GM18499 (cell line): ENCODE data around the gene THSD4.
"Not testable (repeated sequence)": the region's sequence is repeated elsewhere in the genome, so short reads cannot be mapped to it uniquely, and the experiment has no call there.

Experiments used
- ATAC-seq: cut with Tn5 transposase; IDR thresholded peaks from one replicate; pipeline ENCODE4 v1.9.1; 2021; ENCODE audit warnings: moderate number of reproducible peaks; ENCODE audit not compliant: insufficient read depth, unreplicated experiment

Gene THSD4

GRCh38 chr15:71362556-71362955, 247.3 kb downstream of the THSD4 start:
- ATAC-seq: no peak

GRCh38 chr15:71362987-71363968, 248.0 kb downstream of the THSD4 start:
- ATAC-seq: no peak

GRCh38 chr15:71364117-71364584, 248.9 kb downstream of the THSD4 start:
- ATAC-seq: no peak

- no peak for ATAC-seq
Observed at GRCh38 chr15:71366522-71366921, 251.3 kb downstream of the THSD4 start.

GRCh38 chr15:71366926-71367325, 251.7 kb downstream of the THSD4 start:
- no peak for ATAC-seq

GRCh38 chr15:71367737-71368136, 252.5 kb downstream of the THSD4 start:
- not testable (repeated sequence) for ATAC-seq

GRCh38 chr15:71372769-71373168, 257.5 kb downstream of the THSD4 start:
- ATAC-seq: not testable (repeated sequence)

- no peak for ATAC-seq
Observed at GRCh38 chr15:71373917-71374316, 258.6 kb downstream of the THSD4 start.

GRCh38 chr15:71374607-71375352, 259.5 kb downstream of the THSD4 start:
- no peak for ATAC-seq

- no peak for ATAC-seq
Observed at GRCh38 chr15:71375934-71376333, 260.7 kb downstream of the THSD4 start.

- no peak for ATAC-seq
Observed at GRCh38 chr15:71379893-71380292, 264.6 kb downstream of the THSD4 start.

GRCh38 chr15:71380345-71380744, 265.1 kb downstream of the THSD4 start:
- ATAC-seq: no peak

- no peak for ATAC-seq
Observed at GRCh38 chr15:71384501-71384900, 269.2 kb downstream of the THSD4 start.

GRCh38 chr15:71385026-71385425, 269.8 kb downstream of the THSD4 start:
- no peak for ATAC-seq

- ATAC-seq: no peak
Observed at GRCh38 chr15:71385457-71385856, 270.2 kb downstream of the THSD4 start.

- no peak for ATAC-seq
Observed at GRCh38 chr15:71386005-71386404, 270.7 kb downstream of the THSD4 start.

- ATAC-seq: no peak
Observed at GRCh38 chr15:71386448-71387236, 271.4 kb downstream of the THSD4 start.

GRCh38 chr15:71387810-71388209, 272.5 kb downstream of the THSD4 start:
- no peak for ATAC-seq

- no peak for ATAC-seq
Observed at GRCh38 chr15:71390096-71390495, 274.8 kb downstream of the THSD4 start.

GRCh38 chr15:71391421-71392088, 276.3 kb downstream of the THSD4 start:
- ATAC-seq: no peak
